OCI-LY7 (cell line): ENCODE data around the gene CNTN5. TPM values are rescaled to one million over a fixed set of nuclear protein-coding genes. Genes with fewer than 3 reads are reported as not detected.

Experiments
- BruUV-seq: library from RNA; stranded (reverse); fragments of 400-500 nt; replicated peaks from 2 replicates; lab custom pipeline; 2021; lab: Mats Ljungman, UMichigan
- CTCF ChIA-PET: fragments of 300-600 bp; sonication (Branson Sonifier 250); formaldehyde crosslinking; loops from one replicate; lab custom pipeline; 2022; ENCODE audit warnings: antibody characterized with exemption; ENCODE audit not compliant: unreplicated experiment; lab: Charles Lee
- POLR2A ChIA-PET: fragments of 300-600 bp; sonication (Branson Sonifier 250); formaldehyde crosslinking; loops from one replicate; lab custom pipeline; 2022; ENCODE audit warnings: antibody characterized with exemption; lab: Charles Lee
- DNase-seq: peaks from one replicate; pipeline ENCODE4 v3.0.0-alpha.2; 2015; ENCODE audit warnings: low spot score
- H2AFZ ChIP-seq: fragments of 200-600 bp; sonication (generic), shearing (Covaris generic); 2 replicates; pipeline ENCODE4 v1.6.1; 2014; ENCODE audit warnings: mild to moderate bottlenecking, antibody characterized with exemption, low read length, moderate library complexity
- H3K27ac ChIP-seq: fragments of 200-600 bp; sonication (generic); 2 replicates; pipeline ENCODE4 v1.5.1; 2014; ENCODE audit warnings: mixed run types, low read depth, mild to moderate bottlenecking, moderate library complexity, low read length, inconsistent platforms; ENCODE audit not compliant: poor library complexity, severe bottlenecking
- H3K36me3 ChIP-seq: fragments of 200-600 bp; sonication (generic); 2 replicates; pipeline ENCODE4 v1.6.1; 2014; ENCODE audit warnings: mild to moderate bottlenecking, antibody characterized with exemption, low read length, moderate library complexity, mixed read lengths; ENCODE audit not compliant: insufficient read depth
- H3K4me1 ChIP-seq: fragments of 200-600 bp; sonication (generic); 2 replicates; pipeline ENCODE4 v1.5.1; 2014; ENCODE audit warnings: mild to moderate bottlenecking, low read length; ENCODE audit not compliant: insufficient read depth, poor library complexity, severe bottlenecking
- H3K4me2 ChIP-seq: fragments of 200-600 bp; sonication (generic); 2 replicates; pipeline ENCODE4 v1.6.1; 2014; ENCODE audit warnings: mild to moderate bottlenecking, low read length
- H3K4me3 ChIP-seq: fragments of 200-600 bp; sonication (generic); 2 replicates; pipeline ENCODE4 v1.5.1; 2014; ENCODE audit warnings: mild to moderate bottlenecking, low read depth, low read length; ENCODE audit not compliant: poor library complexity, severe bottlenecking
- H3K79me2 ChIP-seq: fragments of 200-600 bp; sonication (generic); 2 replicates; pipeline ENCODE4 v1.6.1; 2016; ENCODE audit warnings: low read depth, mild to moderate bottlenecking, low read length, moderate library complexity, mixed read lengths; ENCODE audit not compliant: insufficient read depth
- H3K9me2 ChIP-seq: fragments of 200-600 bp; sonication (generic); 2 replicates; pipeline ENCODE4 v1.6.1; 2016; ENCODE audit warnings: mild to moderate bottlenecking, low read length, mixed read lengths; ENCODE audit not compliant: insufficient read depth
- H3K9me3 ChIP-seq: fragments of 200-600 bp; sonication (generic); 2 replicates; pipeline ENCODE4 v1.6.1; 2014; ENCODE audit warnings: mild to moderate bottlenecking, mixed run types, low read length, mixed read lengths
- H4K20me1 ChIP-seq: fragments of 200-600 bp; sonication (generic); 2 replicates; pipeline ENCODE4 v1.6.1; 2014; ENCODE audit warnings: mild to moderate bottlenecking, antibody characterized with exemption, low read length, moderate library complexity, mixed read lengths; ENCODE audit not compliant: insufficient read depth
- EZH2phosphoT487 ChIP-seq: fragments of 200-600 bp; sonication (generic); IDR thresholded peaks from 2 replicates; pipeline ENCODE4 v1.6.1; 2018; ENCODE audit warnings: low read depth, borderline replicate concordance, mild to moderate bottlenecking, mixed run types, antibody characterized with exemption, low read length, moderate library complexity, mixed read lengths
- intact Hi-C: fragments of 100-400 bp; cut with micrococcal nuclease; formaldehyde crosslinking; loops from one replicate; pipeline ENCODE4 v1.10.0; 2022; ENCODE audit not compliant: unreplicated experiment
- total RNA-seq, 2 experiments: library from RNA; depleted of rRNA in 1 of 2; stranded (reverse); fragments of >200 nt in 1 of 2; shearing (Covaris generic) in 1 of 2; gene quantifications; 2 replicates each; pipeline ENCODE4 v1.2.3, GENCODE V29; 2014 to 2022
- TF ChIP-seq, protein P1 (sequence below): fragments of 200-600 bp; sonication (generic); conservative IDR thresholded peaks from 2 replicates; pipeline ENCODE4 v1.5.1; 2014; ENCODE audit warnings: mild to moderate bottlenecking, antibody characterized with exemption, low read length, moderate library complexity, mixed read lengths

Gene CNTN5
- total RNA-seq, 2 experiments from 2014 or later: not detected

DNA sequence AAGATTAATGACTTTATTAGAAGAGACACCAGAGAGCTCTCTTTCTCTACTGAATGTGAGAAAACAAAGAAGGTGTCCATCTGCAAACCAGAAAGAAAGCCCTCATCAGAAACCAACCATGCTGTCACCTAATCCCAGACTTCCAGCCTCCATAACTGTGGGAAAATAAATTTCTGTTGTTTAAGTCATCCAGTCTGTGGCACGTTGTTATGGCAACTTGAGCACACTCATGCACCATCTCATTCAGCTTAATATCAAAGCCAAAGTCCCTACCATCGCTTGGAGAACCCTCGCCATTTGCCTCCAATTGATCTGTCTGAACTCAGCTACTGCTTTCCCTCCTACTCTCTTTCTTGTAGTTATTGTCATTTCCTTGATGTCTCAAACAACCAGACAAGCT, 900.2 kb downstream of the CNTN5 start:
- Histone ChIP-seq H3K79me2 (no peaks in the 10 kb centered on the region), H3K4me2 (no peak overlapping the region), H3K27ac (no peak overlapping the region), H3K9me3 (no peaks in the 10 kb centered on the region), H3K36me3 (no peaks in the 10 kb centered on the region), H3K9me2 (no peaks in the 10 kb centered on the region), H3K4me3 (no peak overlapping the region), H4K20me1 (no peaks in the 10 kb centered on the region), H2AFZ (no peak overlapping the region), H3K4me1 (no peaks in the 10 kb centered on the region)
- no TSS peak for BruUV-seq
- intact Hi-C loops: no loop called here
- ChIA-PET CTCF (interaction anchor here (0.6 kb wide), 1 partner anchor 9 kb away, joined by 3 read pairs; no protein-coding TSS in a partner anchor), POLR2A (no interaction called here)
- no peak for DNase-seq
- no peak for TF ChIP-seq EZH2phosphoT487
- TF ChIP-seq, protein P1, sequence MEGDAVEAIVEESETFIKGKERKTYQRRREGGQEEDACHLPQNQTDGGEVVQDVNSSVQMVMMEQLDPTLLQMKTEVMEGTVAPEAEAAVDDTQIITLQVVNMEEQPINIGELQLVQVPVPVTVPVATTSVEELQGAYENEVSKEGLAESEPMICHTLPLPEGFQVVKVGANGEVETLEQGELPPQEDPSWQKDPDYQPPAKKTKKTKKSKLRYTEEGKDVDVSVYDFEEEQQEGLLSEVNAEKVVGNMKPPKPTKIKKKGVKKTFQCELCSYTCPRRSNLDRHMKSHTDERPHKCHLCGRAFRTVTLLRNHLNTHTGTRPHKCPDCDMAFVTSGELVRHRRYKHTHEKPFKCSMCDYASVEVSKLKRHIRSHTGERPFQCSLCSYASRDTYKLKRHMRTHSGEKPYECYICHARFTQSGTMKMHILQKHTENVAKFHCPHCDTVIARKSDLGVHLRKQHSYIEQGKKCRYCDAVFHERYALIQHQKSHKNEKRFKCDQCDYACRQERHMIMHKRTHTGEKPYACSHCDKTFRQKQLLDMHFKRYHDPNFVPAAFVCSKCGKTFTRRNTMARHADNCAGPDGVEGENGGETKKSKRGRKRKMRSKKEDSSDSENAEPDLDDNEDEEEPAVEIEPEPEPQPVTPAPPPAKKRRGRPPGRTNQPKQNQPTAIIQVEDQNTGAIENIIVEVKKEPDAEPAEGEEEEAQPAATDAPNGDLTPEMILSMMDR: no peak

DNA sequence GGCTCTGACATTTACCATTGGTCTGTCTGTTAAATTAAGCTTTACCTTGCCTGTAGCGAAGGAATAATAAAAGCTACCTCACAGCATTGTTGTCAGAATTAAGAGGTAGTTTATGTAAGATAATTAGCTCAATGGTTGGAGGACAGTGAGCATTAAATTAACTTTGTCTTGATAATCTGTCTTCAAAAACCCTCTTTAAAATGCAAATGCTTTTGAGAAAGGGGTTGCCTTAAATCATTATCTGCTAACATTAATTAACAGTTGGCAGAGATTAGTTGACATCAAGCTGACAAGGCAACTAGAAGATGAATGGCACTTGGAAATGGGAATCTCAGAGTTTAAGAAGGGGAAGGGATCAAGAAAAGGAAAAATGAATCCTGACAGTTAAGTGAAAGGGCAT, 905.2 kb downstream of the CNTN5 start:
- ChIA-PET CTCF (no interaction called here), POLR2A (interaction anchor here (0.6 to 0.9 kb wide), 2 partner anchors 70 to 109 kb away, joined by 3 read pairs; no protein-coding TSS in a partner anchor)
- DNase-seq: no peak
- H3K9me3 ChIP-seq: no peaks in the 10 kb centered on the region
- H3K36me3 ChIP-seq: no peaks in the 10 kb centered on the region
- BruUV-seq: no TSS peak
- no peaks in the 10 kb centered on the region for H4K20me1 ChIP-seq
- no peak overlapping the region for H3K27ac ChIP-seq
- H3K79me2 ChIP-seq: no peaks in the 10 kb centered on the region
- H3K4me3 ChIP-seq: no peak overlapping the region
- no peak for TF ChIP-seq EZH2phosphoT487
- TF ChIP-seq, protein P1: no peak
- H3K4me1 ChIP-seq: no peaks in the 10 kb centered on the region
- no peak overlapping the region for H3K4me2 ChIP-seq
- H2AFZ ChIP-seq: no peak overlapping the region
- intact Hi-C loops: no loop called here
- no peaks in the 10 kb centered on the region for H3K9me2 ChIP-seq

DNA sequence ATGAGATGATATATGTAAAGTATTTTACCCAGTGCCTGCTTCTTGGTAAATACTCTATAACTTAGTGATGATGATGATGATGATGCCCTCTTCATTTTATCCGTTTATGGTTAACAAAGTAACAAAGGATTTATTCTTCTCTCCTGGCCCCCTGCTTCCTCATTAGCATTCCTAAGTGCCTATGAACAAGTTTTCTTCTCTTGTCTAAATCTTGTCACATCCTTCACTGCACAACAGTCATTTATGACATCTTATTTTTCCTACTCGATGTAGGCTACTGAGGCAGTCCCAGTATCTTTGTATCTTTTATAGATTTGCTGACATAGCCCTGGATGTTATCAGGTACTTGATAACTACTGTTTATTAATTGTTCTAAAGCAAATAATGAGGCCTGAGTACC, 911.9 kb downstream of the CNTN5 start:
- BruUV-seq: no TSS peak
- intact Hi-C loops: no loop called here
- no peaks in the 10 kb centered on the region for H3K9me3 ChIP-seq

More for the DNA sequence above, 911.9 kb downstream of the CNTN5 start:
- no peak overlapping the region for H3K4me3 ChIP-seq
- POLR2A ChIA-PET: no interaction called here
- H3K9me2 ChIP-seq: no peaks in the 10 kb centered on the region
- no peaks in the 10 kb centered on the region for H4K20me1 ChIP-seq
- no peak for DNase-seq
- TF ChIP-seq, protein P1: no peak
- TF ChIP-seq EZH2phosphoT487: no peak
- no peaks in the 10 kb centered on the region for H3K4me1 ChIP-seq
- no peak overlapping the region for H3K4me2 ChIP-seq
- no peaks in the 10 kb centered on the region for H3K36me3 ChIP-seq
- H2AFZ ChIP-seq: no peak overlapping the region
- H3K79me2 ChIP-seq: no peaks in the 10 kb centered on the region
- CTCF ChIA-PET: no interaction called here
- H3K27ac ChIP-seq: no peak overlapping the region
